Measurements from ENCODE around the gene SLC39A11.
"Not testable (repeated sequence)": the region's sequence is repeated elsewhere in the genome, so short reads cannot be mapped to it uniquely, and the experiment has no call there.

The SLC39A11 gene

DNA sequence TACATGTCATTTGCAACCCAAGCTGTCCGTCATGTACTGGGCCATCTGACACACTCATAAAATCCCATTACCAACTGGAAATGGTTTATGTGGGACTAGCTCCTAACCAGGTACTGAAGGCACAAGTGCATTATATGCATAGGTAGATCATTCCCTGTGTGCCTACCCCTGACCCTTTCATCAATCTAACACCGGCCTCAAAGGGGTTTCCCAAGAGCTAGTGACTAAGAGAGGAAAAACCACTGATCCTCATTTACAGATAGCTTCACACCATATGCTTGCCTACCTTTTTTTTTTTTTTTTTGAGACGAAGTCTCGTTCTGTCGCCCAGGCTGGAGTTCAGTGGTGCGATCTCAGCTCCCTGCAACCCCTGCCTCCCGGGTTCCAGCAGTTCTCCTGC is 449.8 kb downstream of the SLC39A11 start:
- H3K27ac ChIP-seq (ENCODE audit: low read length) = no peak overlapping the region
- no peak for TF ChIP-seq EZH2phosphoT487 (IDR thresholded peaks at IDR 0.05; ENCODE audit: low read length)
- no peak for TF ChIP-seq CTCF (IDR thresholded peaks at IDR 0.05; ENCODE audit: low read length)
- TF ChIP-seq EZH2 (optimal IDR thresholded peaks at IDR 0.05; ENCODE audit: low read depth, low read length) = no peak
- no peaks in the 10 kb centered on the region for H3K4me1 ChIP-seq (ENCODE audit: low read length)
- no peak overlapping the region for H2AFZ ChIP-seq (ENCODE audit: low read length)
- H3K36me3 ChIP-seq (replicated peaks; ENCODE audit: insufficient read depth, low read length) = no peaks in the 10 kb centered on the region
- no peaks in the 10 kb centered on the region for H3K27me3 ChIP-seq (replicated peaks; ENCODE audit: insufficient read depth, low read length)
- DNase-seq = no peak
- no peaks in the 10 kb centered on the region for H3K9me2 ChIP-seq (replicated peaks; ENCODE audit: insufficient read depth, low read length)
- H3K79me2 ChIP-seq (ENCODE audit: low read length) = no peaks in the 10 kb centered on the region
- no peak overlapping the region for H3K4me3 ChIP-seq (ENCODE audit: low read length)
- H3K9me3 ChIP-seq (replicated peaks; ENCODE audit: insufficient read depth, low read length) = no peaks in the 10 kb centered on the region
- no peaks in the 10 kb centered on the region for H4K20me1 ChIP-seq (ENCODE audit: insufficient read depth, low read length)
- no peaks in the 10 kb centered on the region for H3F3A ChIP-seq (ENCODE audit: insufficient read depth, low read length)
- no peak overlapping the region for H3K4me2 ChIP-seq (ENCODE audit: low read depth, low read length)
- H3K9ac ChIP-seq (ENCODE audit: low read length) = no peak overlapping the region

- TF ChIP-seq EZH2 (optimal IDR thresholded peaks at IDR 0.05; ENCODE audit: low read depth, low read length) (no peak), CTCF (IDR thresholded peaks at IDR 0.05; ENCODE audit: low read length) (no peak), EZH2phosphoT487 (IDR thresholded peaks at IDR 0.05; ENCODE audit: low read length) (no peak)
- H3K9me3 ChIP-seq (replicated peaks; ENCODE audit: insufficient read depth, low read length) = no peaks in the 10 kb centered on the region
- H3K4me1 ChIP-seq (ENCODE audit: low read length) = no peaks in the 10 kb centered on the region
- H3K27me3 ChIP-seq (replicated peaks; ENCODE audit: insufficient read depth, low read length) = no peaks in the 10 kb centered on the region
- no peak overlapping the region for H3K4me2 ChIP-seq (ENCODE audit: low read depth, low read length)
- H3K9me2 ChIP-seq (replicated peaks; ENCODE audit: insufficient read depth, low read length) = no peaks in the 10 kb centered on the region
- H3F3A ChIP-seq (ENCODE audit: insufficient read depth, low read length) = no peaks in the 10 kb centered on the region
- no peaks in the 10 kb centered on the region for H4K20me1 ChIP-seq (ENCODE audit: insufficient read depth, low read length)
- no peak overlapping the region for H3K4me3 ChIP-seq (ENCODE audit: low read length)
- no peaks in the 10 kb centered on the region for H3K36me3 ChIP-seq (replicated peaks; ENCODE audit: insufficient read depth, low read length)
- no peak overlapping the region for H3K9ac ChIP-seq (ENCODE audit: low read length)
- no peak for DNase-seq
- H3K79me2 ChIP-seq (ENCODE audit: low read length) = no peaks in the 10 kb centered on the region
- no peak overlapping the region for H2AFZ ChIP-seq (ENCODE audit: low read length)
- no peak overlapping the region for H3K27ac ChIP-seq (ENCODE audit: low read length)
Observed at GRCh38 chr17:72640415-72641165, 451.9 kb downstream of the SLC39A11 start.

DNA sequence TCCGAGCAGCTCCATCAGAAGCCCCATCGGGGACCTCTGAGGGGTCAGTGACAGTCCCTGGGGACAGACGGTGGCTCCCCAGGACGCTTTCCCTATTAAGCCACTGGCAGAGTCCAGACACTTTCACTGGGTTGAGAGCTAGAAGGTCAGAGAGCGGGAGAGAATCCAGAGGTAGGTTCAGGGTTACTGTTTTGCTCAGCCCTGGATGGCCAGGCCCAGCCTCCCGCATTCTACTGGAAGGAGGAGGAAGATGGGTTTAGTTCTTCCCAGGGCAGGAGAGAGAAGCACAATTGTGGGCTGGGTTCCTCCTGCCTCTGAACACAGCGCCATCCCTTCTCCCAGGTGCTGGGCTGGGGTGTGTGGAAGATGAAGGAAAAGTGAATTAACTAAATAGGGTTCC is 452.8 kb downstream of the SLC39A11 start:
- H3K36me3 ChIP-seq (replicated peaks; ENCODE audit: insufficient read depth, low read length) = no peaks in the 10 kb centered on the region
- no peaks in the 10 kb centered on the region for H3K4me1 ChIP-seq (ENCODE audit: low read length)
- no peaks in the 10 kb centered on the region for H3K79me2 ChIP-seq (ENCODE audit: low read length)
- no peaks in the 10 kb centered on the region for H4K20me1 ChIP-seq (ENCODE audit: insufficient read depth, low read length)
- DNase-seq = no peak
- H3K9ac ChIP-seq (ENCODE audit: low read length) = no peak overlapping the region
- no peak for TF ChIP-seq EZH2 (optimal IDR thresholded peaks at IDR 0.05; ENCODE audit: low read depth, low read length)
- H3K9me3 ChIP-seq (replicated peaks; ENCODE audit: insufficient read depth, low read length) = no peaks in the 10 kb centered on the region
- no peak overlapping the region for H3K4me3 ChIP-seq (ENCODE audit: low read length)
- no peak overlapping the region for H3K4me2 ChIP-seq (ENCODE audit: low read depth, low read length)
- H2AFZ ChIP-seq (ENCODE audit: low read length) = no peak overlapping the region
- no peaks in the 10 kb centered on the region for H3K27me3 ChIP-seq (replicated peaks; ENCODE audit: insufficient read depth, low read length)
- no peaks in the 10 kb centered on the region for H3F3A ChIP-seq (ENCODE audit: insufficient read depth, low read length)
- no peaks in the 10 kb centered on the region for H3K9me2 ChIP-seq (replicated peaks; ENCODE audit: insufficient read depth, low read length)
- no peak overlapping the region for H3K27ac ChIP-seq (ENCODE audit: low read length)

DNA sequence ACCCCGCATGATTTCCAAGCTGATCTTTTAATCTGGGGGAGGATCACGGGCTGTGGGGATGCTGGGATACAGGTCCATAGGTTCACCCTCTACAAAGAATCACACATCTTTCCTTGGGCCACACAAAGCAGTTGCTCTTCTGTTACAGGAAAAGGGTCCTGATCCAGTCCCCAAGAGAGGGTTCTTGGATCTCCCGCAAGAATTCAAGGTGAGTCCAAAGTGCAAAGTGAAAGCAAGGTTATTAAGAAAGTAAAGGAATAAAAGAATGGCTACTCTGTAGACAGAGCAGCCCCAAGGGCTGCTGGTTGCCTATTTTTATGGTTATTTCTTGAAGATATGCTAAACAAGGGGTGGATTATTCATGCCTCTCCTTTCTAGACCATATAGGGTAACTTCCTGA is 453.6 kb downstream of the SLC39A11 start:
- DNase-seq; H3K4me1 ChIP-seq (ENCODE audit: low read length); H3K79me2 ChIP-seq (ENCODE audit: low read length); H3K27ac ChIP-seq (ENCODE audit: low read length); H2AFZ ChIP-seq (ENCODE audit: low read length); H3K9me2 ChIP-seq (replicated peaks; ENCODE audit: insufficient read depth, low read length); H3K27me3 ChIP-seq (replicated peaks; ENCODE audit: insufficient read depth, low read length); H3K36me3 ChIP-seq (replicated peaks; ENCODE audit: insufficient read depth, low read length); H3K9ac ChIP-seq (ENCODE audit: low read length); H3F3A ChIP-seq (ENCODE audit: insufficient read depth, low read length); H3K4me3 ChIP-seq (ENCODE audit: low read length); H4K20me1 ChIP-seq (ENCODE audit: insufficient read depth, low read length); H3K9me3 ChIP-seq (replicated peaks; ENCODE audit: insufficient read depth, low read length); H3K4me2 ChIP-seq (ENCODE audit: low read depth, low read length): not testable (repeated sequence)

Measured in MM.1S (cell line).